Right hindlimb (tissue), 1 donor: ENCODE measurements around the gene OTUD3.
"Not testable (repeated sequence)": the region's sequence is repeated elsewhere in the genome, so short reads cannot be mapped to it uniquely, and the experiment has no call there.

Source experiments
- DNase-seq: peaks from one replicate; pipeline ENCODE4 v3.0.0-alpha.2; 2018

Gene OTUD3, protein sequence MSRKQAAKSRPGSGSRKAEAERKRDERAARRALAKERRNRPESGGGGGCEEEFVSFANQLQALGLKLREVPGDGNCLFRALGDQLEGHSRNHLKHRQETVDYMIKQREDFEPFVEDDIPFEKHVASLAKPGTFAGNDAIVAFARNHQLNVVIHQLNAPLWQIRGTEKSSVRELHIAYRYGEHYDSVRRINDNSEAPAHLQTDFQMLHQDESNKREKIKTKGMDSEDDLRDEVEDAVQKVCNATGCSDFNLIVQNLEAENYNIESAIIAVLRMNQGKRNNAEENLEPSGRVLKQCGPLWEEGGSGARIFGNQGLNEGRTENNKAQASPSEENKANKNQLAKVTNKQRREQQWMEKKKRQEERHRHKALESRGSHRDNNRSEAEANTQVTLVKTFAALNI

DNA sequence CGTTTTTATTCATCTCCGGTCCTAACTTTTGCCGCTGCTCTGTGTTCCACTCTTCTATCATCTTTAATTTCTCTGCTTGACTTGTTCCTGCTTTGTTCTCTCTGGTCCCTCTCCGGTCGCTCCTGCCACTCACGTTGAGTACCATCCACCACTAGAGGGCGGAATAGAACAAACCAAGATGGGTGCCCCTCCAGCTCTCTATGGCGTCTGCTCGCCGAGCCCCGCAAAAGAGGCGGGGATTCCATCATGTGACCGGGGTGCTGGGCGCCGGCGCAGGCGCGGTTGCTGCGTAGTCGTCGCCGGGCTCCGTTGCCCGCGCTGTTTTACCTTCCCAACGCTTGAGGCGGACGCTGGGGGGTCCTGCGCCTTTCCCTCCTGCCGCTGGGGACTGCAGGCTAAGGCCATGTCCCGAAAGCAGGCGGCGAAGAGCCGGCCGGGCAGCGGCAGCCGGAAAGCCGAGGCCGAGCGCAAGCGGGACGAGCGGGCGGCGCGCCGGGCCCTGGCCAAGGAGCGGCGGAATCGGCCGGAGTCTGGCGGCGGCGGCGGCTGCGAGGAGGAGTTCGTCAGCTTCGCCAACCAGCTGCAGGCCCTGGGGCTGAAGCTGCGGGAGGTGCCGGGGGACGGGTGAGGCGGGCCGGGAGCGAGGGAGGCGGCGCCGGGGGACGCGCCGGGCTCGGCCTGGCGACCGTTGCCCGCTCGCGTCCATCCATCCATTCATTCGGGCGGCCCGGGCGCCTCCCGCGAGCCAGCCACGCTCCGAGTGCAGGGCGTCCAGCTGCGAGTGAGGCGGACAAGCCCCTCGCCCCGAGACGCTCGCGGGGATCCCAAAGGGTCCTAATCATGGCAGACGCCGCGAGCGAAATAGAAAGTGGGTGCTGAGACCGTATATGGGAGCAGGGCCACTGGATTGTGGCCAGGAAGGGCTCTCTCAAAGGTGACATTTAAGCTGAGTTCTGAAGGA lies at the start of gene OTUD3:
OTUD3 (plus strand) TSS at position 285 of the 961 bp plus-strand sequence; CDS start at position 404, 119 bp downstream.
- peak; percentile 97 for DNase-seq

DNA sequence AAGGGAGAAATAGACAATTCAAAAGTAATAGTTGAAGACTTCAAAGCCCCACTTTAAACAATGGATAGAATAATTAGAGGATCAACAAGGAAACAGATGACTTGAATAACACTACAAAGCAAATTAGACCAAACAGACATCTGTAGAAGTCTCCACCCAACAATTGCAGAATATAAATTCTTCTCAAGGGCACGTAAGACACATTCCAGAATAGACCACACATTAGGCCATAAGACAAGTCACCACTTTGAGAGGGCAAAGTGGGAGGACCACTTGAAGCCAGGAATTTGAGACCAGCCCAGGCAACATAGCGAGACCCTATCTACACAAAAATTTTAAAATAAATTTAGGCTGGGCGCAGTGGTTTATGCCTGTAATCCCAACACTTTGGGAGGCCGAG lies 46.6 kb upstream of the OTUD3 start:
- DNase-seq = no peak

DNA sequence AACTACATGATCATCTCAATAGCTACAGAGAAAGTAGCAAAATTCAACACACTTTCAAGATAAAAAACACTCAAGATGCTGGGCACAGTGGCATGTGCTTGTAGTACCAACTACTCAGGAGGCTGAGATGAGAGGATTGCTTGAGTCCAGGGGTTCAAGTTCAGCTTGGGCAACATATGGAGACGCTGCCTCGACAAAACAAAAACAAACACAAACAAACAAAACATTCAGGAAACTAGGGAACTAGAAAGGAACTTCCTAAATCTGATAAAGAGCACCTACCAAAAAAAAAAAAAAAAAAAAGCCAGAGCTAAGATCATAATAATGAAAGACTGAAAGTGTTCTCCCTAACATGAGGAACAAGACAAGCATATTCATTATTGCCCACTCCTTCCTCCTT lies 44.3 kb upstream of the OTUD3 start:
- DNase-seq = no peak

DNA sequence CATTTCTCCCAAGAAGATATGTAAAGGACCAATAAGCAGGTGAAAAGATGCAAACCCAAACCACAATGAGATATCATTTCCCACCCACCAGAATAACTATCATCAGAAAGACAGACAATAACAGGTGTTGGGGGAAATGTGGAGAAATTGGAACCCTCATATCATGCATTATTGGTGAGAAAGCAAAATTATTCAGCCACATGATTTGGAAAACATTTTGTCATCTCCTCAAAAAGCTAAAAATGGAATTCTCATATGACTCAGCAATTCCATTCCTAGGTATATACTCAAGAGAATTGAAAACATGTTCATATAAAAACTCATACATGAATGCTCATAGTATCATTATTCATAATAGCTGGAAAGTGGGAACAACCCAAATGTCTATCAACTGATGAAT lies 42.0 kb upstream of the OTUD3 start:
- no peak for DNase-seq

DNA sequence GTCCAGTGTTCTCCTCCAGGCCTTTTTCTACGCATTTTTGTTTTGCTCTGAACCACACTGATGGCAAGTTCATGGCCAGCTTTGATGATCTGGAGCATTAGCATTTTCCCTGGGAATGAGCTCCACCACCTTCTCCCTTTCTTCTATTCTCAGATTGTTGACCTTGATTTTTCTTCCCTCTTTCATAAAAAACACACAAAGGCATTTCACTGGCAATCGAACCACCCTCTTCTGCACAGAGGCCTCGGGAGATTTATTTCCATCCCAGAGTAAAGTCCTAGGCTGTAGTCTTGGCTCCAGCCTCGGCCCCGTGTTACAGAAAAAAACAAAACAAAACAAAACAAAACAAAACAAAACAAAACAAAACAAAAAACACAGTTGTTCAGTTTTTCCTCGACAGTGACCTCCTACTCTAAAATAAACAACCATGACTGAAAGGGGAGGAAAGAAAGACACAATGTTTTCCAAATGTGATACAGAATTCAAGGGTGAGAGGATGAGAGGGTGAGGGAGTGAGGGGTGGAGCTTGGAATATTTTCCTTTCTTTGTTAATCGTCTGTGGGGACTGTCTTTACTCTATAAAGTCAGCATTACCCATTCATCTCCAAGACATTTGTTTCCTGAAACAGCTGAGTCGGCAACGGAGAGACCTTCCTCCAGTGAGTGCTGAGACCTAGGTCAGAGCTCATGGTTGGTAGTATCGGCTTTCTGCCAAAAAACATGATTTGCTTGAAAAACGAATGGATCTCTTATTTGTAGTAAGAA lies 37.3 kb upstream of the OTUD3 start:
- DNase-seq = no peak

DNA sequence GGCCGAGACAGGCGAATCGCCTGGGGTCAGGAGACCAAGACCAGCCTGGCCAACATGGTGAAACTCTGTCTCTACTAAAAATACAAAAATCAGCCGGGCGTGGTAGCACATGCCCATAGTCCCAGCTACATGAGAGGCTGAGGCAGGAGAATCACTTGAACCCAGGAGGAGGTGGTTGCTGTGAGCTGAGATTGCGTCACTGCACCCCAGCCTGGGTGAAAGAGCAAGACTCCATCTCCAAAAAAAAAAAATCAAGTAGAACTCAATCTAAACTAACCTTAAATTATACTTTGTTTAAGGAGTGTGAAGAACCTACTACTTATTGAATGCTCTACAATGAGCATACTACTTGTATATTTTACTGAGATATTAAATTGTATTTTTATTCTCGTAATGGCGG lies 36.6 kb upstream of the OTUD3 start:
- no peak for DNase-seq

DNA sequence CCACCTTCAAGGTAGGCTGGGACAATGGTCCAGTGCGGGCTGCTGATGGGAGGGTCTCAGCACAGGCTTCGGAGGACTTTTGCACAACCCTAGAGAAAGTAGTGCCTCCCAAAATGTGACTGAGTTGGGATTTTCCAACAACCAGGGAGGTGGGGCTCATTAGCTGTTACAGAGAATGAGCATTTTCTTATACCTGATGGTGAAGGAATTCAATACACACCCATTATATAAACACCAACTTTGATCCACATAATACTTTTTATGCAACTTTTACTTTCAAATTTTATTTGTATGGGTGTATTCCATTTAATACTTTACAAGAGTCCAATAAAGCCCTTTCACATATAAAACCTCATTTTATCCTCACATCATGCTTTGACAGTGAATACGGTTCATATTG lies 35.9 kb upstream of the OTUD3 start:
- no peak for DNase-seq

DNA sequence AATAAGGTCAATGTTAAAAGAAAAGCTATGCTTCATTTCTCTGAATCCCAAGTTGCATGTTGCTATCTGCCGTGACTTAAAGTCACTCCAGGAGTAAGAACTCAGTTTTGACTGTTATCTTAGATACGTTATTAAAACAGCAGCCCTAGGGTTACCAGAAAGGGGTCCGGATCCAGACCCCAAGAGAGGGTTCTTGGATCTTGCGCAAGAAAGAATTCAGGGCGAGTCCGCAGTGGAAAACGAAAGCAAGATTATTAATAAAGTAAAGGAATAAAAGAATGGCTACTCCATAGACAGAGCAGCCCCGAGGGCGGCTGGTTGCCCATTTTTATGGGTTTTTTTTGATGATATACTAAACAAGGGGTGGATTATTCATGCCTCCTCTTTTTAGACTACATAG lies 34.9 kb upstream of the OTUD3 start:
- not testable (repeated sequence) for DNase-seq

DNA sequence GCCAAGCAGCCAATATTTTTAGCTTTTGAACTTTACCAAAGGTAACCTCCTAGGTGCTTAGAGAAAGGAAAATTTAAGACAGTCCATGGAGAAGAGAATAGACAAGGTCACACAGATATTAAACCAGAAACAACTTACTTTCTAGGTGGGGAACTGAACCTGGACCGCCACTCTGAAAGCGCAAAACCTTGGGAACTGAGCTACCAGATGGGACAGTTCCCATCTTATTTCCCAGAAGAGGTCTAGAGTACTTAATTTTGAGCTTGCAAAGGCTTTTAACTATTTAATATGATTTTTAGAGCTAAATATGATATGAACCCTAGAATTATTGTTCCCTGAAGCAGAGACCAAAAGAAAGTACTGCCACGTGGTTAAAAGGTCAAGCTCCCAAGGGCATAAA lies 32.9 kb upstream of the OTUD3 start:
- not testable (repeated sequence) for DNase-seq

DNA sequence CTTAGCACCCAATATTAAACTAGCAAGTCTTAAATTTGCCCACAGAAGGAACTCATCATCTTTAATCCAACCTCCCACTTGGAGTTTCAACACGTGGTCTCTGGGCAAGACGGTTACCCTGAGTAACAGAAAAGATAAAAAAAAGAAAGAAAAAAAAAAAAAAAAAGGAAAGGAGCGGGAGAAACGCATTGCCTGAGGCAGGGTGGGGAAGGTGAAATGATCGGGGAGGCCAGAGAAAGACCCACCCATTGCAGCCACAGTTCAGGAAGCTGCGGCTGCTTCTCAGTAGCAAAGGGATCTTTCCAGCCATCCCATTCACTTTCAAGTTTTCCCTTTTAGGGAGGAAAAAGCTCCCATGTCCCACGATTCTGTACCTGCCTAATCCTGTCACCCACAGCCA lies 32.0 kb upstream of the OTUD3 start:
- DNase-seq = no peak

DNA sequence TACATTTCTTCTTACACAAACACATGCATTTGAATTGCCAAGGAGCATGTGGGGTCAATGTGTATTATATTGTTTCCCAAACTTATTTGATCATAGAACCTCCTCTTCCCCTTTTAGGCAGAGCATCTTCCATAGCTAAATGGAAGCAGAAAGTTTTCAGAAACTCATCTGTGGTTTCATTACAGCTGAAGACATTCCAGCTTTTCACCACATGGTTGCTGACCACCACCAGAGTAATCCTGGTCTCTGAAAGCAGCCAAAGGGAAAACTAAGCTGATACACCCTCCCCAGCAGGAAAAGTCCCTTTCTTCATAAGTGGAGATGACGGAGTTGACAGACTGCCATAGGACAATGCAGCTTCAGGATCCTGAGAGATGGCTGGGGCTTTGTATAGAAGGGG lies 30.2 kb upstream of the OTUD3 start:
- DNase-seq = no peak

DNA sequence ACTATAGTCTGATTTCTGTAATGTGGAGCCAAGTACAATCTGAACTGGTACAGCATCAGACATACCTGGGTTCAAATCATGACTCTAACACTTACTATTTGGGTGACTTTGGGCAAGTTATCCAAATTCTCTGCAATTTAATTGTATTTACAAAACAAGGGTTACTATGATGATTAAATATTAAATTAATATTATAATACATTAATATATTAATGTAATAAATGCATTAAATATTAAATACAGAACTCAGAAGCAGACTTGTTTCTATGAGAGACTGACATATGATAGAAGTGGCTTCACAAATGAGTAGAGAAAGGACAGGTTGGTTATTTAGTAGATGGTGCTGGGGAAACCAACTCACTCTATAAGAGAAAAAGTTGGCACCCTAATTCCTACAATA lies 27.3 kb upstream of the OTUD3 start:
- DNase-seq = no peak

DNA sequence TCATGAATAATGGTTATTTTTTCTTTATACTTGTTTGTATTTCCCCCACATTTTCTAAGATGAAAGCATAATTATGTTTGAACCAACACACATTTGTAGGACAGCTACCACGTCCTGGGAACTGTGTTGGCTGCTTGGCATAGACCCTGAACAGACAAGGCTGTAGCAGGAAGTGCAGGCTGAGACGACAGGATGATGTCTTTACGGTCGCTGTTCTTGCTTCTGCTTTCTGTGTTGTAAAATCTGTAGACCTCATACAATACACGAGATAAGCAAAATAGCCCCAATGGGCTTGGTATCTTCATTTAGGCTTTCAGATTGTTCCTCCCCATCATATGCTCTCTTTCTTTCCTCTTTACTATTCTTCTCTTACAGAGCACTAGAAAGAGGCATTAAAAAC lies 23.3 kb upstream of the OTUD3 start:
- no peak for DNase-seq

DNA sequence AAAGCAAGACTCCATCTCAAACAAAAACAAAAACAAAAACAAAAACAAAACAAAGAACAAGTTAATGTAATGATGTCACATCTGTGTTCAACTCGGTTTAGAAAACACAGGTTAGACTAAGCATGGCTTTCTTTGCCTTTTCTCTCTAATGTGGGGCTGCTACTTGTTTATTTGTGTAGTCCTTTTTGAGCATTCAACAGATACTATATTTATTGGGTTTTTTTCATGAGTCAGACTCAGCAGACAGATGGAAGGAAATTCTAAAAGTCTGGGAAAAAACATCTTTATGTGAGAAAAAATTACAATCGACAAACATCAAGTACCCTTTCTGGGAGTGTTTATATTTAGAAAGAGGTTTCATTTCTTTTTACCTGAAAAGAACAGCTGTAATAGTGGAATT lies 22.3 kb upstream of the OTUD3 start:
- no peak for DNase-seq

DNA sequence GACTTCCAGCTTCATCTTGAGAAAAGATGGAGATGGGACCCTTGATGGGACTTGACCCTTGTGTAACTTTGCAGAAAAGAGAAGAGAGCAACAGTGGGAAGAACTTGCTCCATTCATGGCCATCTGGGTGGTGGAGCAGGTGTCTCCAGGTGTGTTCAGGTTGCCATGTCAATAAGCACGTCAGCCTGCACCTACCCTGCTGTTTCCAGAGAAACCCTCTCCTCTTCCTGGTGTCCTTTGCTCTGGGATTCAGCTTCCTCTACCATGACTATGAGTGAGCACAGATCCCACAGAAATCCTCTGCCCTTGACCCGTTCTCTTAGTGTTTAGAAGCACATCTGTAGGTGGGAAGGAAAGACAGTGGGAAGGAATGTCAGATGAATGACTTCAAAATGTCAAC lies 21.8 kb upstream of the OTUD3 start:
- no peak for DNase-seq

DNA sequence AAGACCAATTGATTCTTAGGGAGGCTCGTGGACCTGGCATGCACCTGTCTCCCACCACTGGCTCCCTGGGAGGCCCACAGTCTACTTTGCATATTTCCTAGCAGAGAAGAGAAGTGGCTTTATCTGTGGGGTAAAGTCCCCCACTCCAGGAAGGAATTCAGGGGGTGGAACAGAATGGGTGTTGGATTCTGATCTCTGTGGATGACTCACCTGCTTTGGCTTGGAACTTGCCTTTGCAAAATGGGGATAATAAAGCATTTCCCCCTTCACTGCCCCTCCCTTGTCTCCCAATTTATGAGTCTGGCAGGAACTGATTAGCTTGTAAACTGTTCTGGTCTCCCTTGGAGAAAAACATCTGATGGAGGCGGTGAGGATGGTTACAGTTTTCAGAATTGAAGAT lies 21.2 kb upstream of the OTUD3 start:
- DNase-seq = no peak

DNA sequence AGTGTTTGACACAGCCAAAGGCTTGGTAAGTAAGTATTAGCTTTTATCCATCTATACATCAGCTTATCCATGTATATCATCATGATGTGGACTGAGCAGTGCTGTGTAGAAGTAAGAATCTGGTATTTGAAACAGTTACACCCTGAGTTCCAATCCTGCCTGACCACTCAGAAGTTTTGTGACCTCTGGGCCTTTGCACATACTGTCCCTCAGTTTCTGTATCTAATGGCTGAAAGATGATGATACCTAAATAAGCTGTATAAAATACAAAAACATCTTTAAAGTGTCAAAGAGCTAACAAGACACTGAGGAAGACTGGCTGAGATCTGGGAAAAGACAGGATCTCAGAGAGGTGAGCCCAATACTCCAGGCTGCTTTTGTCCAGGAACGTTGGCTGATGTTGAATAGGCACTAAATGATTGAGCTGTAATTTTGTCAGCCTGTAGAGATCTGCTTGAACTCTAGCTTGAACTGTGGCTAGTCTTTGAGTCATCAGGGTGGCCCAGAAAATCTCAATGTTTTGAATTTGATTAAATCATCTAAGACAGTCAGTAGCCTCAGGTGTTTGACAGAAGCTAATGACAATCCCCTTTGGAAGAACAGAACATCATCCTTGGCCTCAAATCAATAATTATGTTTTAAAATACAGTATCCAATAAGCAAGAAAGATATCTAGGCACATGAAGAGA lies 20.2 kb upstream of the OTUD3 start:
- DNase-seq = no peak

DNA sequence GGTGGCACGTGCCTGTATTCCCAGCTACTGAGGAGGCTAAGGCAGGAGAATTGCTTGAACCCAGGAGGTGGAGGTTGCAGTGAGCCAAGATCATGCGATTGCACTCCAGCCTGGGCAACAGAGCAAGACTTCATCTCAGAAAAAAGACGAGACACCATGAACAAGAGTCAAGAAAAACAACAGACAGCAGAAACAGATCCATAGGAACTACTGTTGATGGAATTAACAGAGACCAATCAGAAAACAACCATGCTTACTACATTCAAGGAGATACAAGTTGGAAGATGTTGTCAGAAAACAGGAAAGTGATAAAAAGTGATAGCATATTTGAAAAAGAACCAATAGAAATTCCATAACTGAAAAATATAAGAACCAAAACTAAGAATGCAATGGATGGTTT lies 19.3 kb upstream of the OTUD3 start:
- no peak for DNase-seq

DNA sequence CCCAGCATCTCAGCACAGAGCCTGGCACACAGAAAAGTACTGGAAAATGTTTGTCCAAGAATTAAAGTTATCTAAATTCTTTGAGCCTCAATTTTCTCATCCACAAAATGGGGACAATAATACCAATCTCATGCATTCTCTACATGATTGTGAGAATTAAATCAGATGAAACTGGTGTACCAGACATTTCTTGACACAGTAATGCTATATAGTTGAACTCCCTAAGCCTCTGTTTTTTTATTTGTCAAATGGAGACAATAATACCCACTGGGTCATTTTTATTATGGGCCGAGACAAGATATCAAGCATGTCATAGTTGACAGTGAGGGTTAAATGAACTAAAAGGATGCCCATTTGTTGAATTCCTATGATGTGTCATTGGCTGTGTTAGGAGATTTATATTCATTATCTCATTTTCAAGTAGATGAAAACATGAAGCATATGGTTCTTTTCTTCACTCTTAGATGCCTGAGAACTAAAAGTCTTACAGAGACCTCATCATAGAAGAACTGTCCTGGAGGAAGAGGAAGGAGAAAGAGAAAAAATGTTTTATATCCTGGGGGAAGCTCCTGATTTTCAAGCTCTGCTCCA lies 17.5 kb upstream of the OTUD3 start:
- no peak for DNase-seq

DNA sequence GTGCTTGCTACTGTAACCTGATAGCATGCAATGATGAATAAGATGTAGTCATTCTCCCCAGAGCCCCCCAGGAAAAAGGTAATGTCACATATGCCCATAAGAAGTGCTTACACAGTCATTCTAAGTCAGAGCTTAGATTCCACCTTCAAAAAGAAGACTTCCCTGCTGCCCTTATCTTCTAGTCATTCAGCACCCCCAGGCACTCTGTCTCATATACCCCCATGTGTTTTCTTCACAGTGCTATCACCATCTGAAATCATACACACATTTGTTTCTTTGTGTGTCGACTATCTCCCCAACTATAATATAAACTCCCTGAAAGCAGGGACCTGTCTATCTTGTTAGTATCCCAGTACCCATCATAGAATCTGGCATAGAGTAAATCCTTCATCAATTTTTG lies 16.2 kb upstream of the OTUD3 start:
- no peak for DNase-seq

DNA sequence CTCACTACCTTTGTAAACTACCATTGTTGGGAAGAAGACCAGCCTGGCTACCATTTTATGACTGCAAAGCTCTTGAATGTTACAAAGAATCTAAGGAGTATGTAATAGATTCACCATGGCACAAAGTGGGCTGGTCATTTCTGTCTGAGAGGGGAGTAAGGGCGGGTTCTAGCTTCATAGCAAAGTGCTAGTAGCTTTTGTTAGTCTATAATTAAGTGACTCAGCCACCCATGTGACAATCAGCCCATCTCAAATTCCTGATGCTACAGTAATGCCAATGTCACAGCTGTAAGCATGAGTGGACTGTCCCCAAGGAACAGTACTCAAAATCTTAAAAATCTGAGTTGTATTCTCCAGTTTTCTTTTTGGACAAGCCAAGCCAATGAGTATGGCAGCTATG lies 15.4 kb upstream of the OTUD3 start:
- no peak for DNase-seq

DNA sequence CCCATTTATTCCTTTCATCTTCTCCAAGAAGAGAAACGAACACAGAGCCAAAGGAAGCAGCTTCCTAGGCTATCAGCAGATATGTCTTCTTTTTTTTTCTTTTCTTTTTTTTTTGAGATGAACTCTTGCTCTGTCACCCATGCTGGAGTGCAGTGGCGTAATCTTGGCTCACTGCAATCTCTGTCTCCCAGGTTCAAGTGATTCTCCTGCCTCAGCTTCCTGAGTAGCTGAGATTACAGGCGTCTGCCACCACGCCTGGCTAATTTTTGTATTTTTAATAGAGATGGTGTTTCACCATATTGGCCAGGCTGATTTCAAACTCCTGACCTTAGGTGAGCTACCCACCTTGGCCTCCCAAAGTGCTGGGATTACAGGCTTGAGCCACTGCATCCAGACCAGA lies 13.6 kb upstream of the OTUD3 start:
- not testable (repeated sequence) for DNase-seq
